T-cell (primary cell): ENCODE data around the gene AREL1. TPM values are rescaled to one million over a fixed set of nuclear protein-coding genes. Genes with fewer than 3 reads are reported as not detected.

Source experiments
- ATAC-seq, 4 experiments: fragments of 200-7000 bp in 3 of 4; fragments of 150-1000 bp in 1 of 4; cut with Tn5 transposase; replicated peaks in 1 of 4; 1 replicate in 3 of 4; 2 replicates in 1 of 4; pipeline ENCODE4 v1.10.0; 2021; ENCODE audit warnings: moderate library complexity in 3 of 4, mild to moderate bottlenecking in 2 of 4, moderate number of reproducible peaks in 1 of 4
- CTCF ChIA-PET, 2 donors: fragments of 300-600 bp; sonication (Branson Sonifier 250); formaldehyde crosslinking; loops; one replicate each; lab custom pipeline; 2022; ENCODE audit warnings: antibody characterized with exemption in 2 of 2; lab: Charles Lee
- POLR2A ChIA-PET, 2 donors: fragments of 300-600 bp; sonication (Branson Sonifier 250); formaldehyde crosslinking; loops; one replicate each; lab custom pipeline; 2022; ENCODE audit warnings: antibody characterized with exemption in 2 of 2; lab: Charles Lee
- DNase-seq, 35 experiments: peaks; one replicate each; pipeline versions ENCODE4 v3.0.0 to v3.0.0-alpha.2; 2013 to 2023
- H3K27ac ChIP-seq: one replicate; pipeline ENCODE4 v1.5.1; 2013; ENCODE audit warnings: low read length
- H3K27me3 ChIP-seq, 2 experiments: replicated peaks in 1 of 2; 1 replicate in 1 of 2; 2 replicates in 1 of 2; pipeline versions ENCODE4 v1.6.1 to v1.7.0; 2013; ENCODE audit warnings: low read length in 1 of 2, mixed read lengths in 1 of 2; ENCODE audit not compliant: control insufficient read depth in 2 of 2, insufficient read depth in 2 of 2; ENCODE audit errors: extremely low read depth in 1 of 2
- H3K36me3 ChIP-seq, 2 donors: 1 replicate in 1 of 2; 2 replicates in 1 of 2; pipeline versions ENCODE4 v1.6.1 to v1.7.0; 2013; ENCODE audit warnings: low read length in 1 of 2; ENCODE audit not compliant: control insufficient read depth in 2 of 2, insufficient read depth in 1 of 2; ENCODE audit errors: extremely low read depth in 1 of 2
- H3K4me1 ChIP-seq, 2 experiments: 1 replicate in 1 of 2; 2 replicates in 1 of 2; pipeline versions ENCODE4 v1.6.1 to v1.7.0; 2013; ENCODE audit warnings: low read length in 2 of 2, mixed read lengths in 1 of 2; ENCODE audit not compliant: insufficient read depth in 2 of 2, control insufficient read depth in 1 of 2; ENCODE audit errors: extremely low read depth in 1 of 2
- H3K4me3 ChIP-seq, 2 donors: 1 replicate in 1 of 2; 2 replicates in 1 of 2; pipeline versions ENCODE4 v1.5.1 to v1.7.0; 2013; ENCODE audit warnings: mild to moderate bottlenecking in 2 of 2, low read length in 1 of 2, moderate library complexity in 1 of 2; ENCODE audit not compliant: control insufficient read depth in 1 of 2; ENCODE audit errors: extremely low read depth in 1 of 2
- H3K9me3 ChIP-seq: 2 replicates; pipeline ENCODE4 v1.7.0; 2013
- H3K27ac Mint-ChIP-seq, 2 donors: one replicate each; pipeline ENCODE4 v1.8.0; 2020 to 2021; ENCODE audit warnings: mild to moderate bottlenecking in 2 of 2, mixed read lengths in 2 of 2
- H3K27me3 Mint-ChIP-seq, 2 donors: one replicate each; pipeline ENCODE4 v1.8.0; 2021 to 2022; ENCODE audit warnings: mixed read lengths in 2 of 2
- H3K36me3 Mint-ChIP-seq: one replicate; pipeline ENCODE4 v1.8.0; 2021; ENCODE audit warnings: mixed read lengths
- H3K4me1 Mint-ChIP-seq, 3 donors: one replicate each; pipeline ENCODE4 v1.8.0; 2020 to 2022; ENCODE audit warnings: mixed read lengths in 3 of 3, mild to moderate bottlenecking in 1 of 3
- H3K4me3 Mint-ChIP-seq, 3 donors: one replicate each; pipeline ENCODE4 v1.8.0; 2020 to 2022; ENCODE audit warnings: mild to moderate bottlenecking in 3 of 3, mixed read lengths in 3 of 3, moderate library complexity in 3 of 3
- H3K9me3 Mint-ChIP-seq, 3 donors: one replicate each; pipeline ENCODE4 v1.8.0; 2020 to 2022; ENCODE audit warnings: mixed read lengths in 3 of 3
- WGBS: methylation state at CpG from one replicate; pipeline ENCODE4 v1.1.5; 2013; ENCODE audit warnings: missing lambda C conversion rate; ENCODE audit not compliant: insufficient coverage; 5-methylcytosine and 5-hydroxymethylcytosine counted together
- total RNA-seq, 35 experiments: library from RNA in 6 of 35; stranded (reverse) in 6 of 35; fragments of 120-200 nt in 1 of 35; gene quantifications; one replicate each; pipeline versions ENCODE4 v1.2.1 to v1.2.4 and lab custom pipeline; 2013 to 2026

AREL1 gene
- total RNA-seq, 5 donors from 2014 or later (not counting 1 experiment from before 2014, with no cell fraction given), result 38.7 to 46.2 (median 42.3) TPM

DNA sequence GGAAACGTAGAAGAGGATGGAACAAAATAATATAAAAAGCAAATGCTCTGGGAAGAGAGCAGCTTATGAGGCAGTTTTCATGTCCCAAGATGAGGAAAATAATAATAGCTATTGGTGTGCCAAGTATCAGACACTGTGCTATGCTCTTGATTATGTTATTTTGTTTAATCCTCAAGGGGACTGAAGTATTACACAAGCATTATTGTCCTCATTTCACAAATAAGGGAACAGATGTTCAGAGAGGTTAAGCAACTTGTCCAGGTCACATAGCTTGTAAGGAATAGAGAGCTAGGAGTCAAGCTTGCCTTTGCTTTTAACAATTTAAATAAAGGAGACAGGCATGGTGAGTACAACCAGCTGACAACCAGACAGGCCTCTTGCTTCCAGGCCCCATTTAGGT lies 73.9 kb downstream of the AREL1 start:
- no peaks in the 10 kb centered on the region for H3K36me3 ChIP-seq
- 71% methylated on average over 1 of the region's 1 CpG for WGBS
- no peaks in the 10 kb centered on the region for H3K4me1 ChIP-seq
- POLR2A ChIA-PET, result interaction anchor here in 1 of 2 donors (0.5 to 0.6 kb wide), 2 partner anchors 223 to 1148 kb away, joined by 3 to 4 read pairs; no protein-coding TSS in a partner anchor
- H3K27me3 ChIP-seq, result peaks cover 0 to 5% of the 10 kb centered on the region in 2 experiments
- H3K4me1 Mint-ChIP-seq, result no peaks in the 10 kb centered on the region
- ATAC-seq (no peak), DNase-seq (no peak)
- H3K27ac Mint-ChIP-seq, result no peak overlapping the region
- no peak overlapping the region for H3K27ac ChIP-seq
- CTCF ChIA-PET, result interaction anchor here in 1 of 2 donors (0.9 kb wide), 1 partner anchor 30 kb away, joined by 4 read pairs; no protein-coding TSS in a partner anchor
- no peak overlapping the region for H3K4me3 Mint-ChIP-seq
- H3K9me3 ChIP-seq, result no peaks in the 10 kb centered on the region
- peaks cover 0 to 2% of the 10 kb centered on the region in 2 donors for H3K27me3 Mint-ChIP-seq
- H3K4me3 ChIP-seq, result no peak overlapping the region
- H3K36me3 Mint-ChIP-seq, result no peaks in the 10 kb centered on the region
- no peaks in the 10 kb centered on the region for H3K9me3 Mint-ChIP-seq

DNA sequence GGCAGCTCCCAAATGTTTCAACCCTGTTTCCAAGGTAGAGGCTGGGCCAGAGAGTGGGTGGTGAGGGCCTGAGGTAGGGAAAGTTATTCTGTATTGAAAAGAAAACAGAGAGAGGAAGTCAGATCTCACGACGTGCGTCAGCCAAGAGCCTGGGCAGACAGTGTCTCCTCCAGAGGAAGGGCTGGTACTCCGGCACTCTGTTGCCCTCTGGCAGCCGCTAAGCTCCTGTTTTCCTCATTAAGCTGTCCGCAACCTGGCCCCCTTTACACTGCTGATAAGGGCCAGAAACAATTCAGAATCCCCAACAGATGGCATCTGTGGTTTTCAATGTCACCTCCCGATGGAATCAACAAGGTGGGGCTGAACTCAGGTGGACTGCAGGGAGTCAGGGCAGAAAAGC lies 74.8 kb downstream of the AREL1 start:
- CTCF ChIA-PET, result no interaction called here
- no peak overlapping the region for H3K27ac Mint-ChIP-seq
- POLR2A ChIA-PET, result no interaction called here
- peaks cover 0 to 5% of the 10 kb centered on the region in 2 experiments for H3K27me3 ChIP-seq
- H3K9me3 ChIP-seq, result no peaks in the 10 kb centered on the region
- H3K27me3 Mint-ChIP-seq, result peaks cover 0 to 2% of the 10 kb centered on the region in 2 donors
- no peaks in the 10 kb centered on the region for H3K36me3 ChIP-seq
- no peaks in the 10 kb centered on the region for H3K4me1 Mint-ChIP-seq
- H3K36me3 Mint-ChIP-seq, result no peaks in the 10 kb centered on the region
- no peaks in the 10 kb centered on the region for H3K9me3 Mint-ChIP-seq
- no peaks in the 10 kb centered on the region for H3K4me1 ChIP-seq
- no peak overlapping the region for H3K4me3 ChIP-seq
- ATAC-seq (no peak), DNase-seq (peak in 1 of 35 experiments; percentile 23)
- H3K4me3 Mint-ChIP-seq, result no peak overlapping the region
- WGBS, result 66% methylated on average over 6 of the region's 7 CpGs
- H3K27ac ChIP-seq, result no peak overlapping the region

DNA sequence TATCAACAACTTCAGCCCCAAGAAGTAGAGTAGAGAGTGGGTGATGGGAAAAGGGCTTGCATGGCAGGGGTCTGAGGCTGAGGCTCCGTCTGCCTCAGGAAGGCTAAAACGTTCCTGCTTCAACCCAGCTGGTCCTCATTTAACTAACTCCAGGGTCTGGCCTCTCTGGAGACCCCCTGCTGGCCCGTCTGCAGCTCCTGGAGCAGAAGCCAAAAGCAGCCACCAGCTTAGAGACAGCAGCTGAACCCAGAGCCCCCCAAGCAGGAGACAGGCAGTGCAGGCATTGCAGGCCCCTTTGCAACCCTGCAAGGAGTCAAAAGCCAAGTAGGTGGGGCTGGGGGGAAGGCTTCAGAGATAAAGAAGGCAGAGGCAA lies 75.7 kb downstream of the AREL1 start:
- H3K27ac ChIP-seq, result no peak overlapping the region
- no peaks in the 10 kb centered on the region for H3K9me3 ChIP-seq
- Mint-ChIP-seq H3K9me3 (no peaks in the 10 kb centered on the region), H3K27me3 (peaks cover 0 to 2% of the 10 kb centered on the region in 2 donors), H3K36me3 (no peaks in the 10 kb centered on the region), H3K4me1 (no peaks in the 10 kb centered on the region), H3K4me3 (no peak overlapping the region), H3K27ac (no peak overlapping the region)
- peaks cover 0 to 5% of the 10 kb centered on the region in 2 experiments for H3K27me3 ChIP-seq
- H3K4me1 ChIP-seq, result no peaks in the 10 kb centered on the region
- ChIA-PET POLR2A (no interaction called here), CTCF (no interaction called here)
- no peak for ATAC-seq
- no peak for DNase-seq
- no peak overlapping the region for H3K4me3 ChIP-seq
- H3K36me3 ChIP-seq, result no peaks in the 10 kb centered on the region
- 80% methylated on average over 1 of the region's 3 CpGs for WGBS

DNA sequence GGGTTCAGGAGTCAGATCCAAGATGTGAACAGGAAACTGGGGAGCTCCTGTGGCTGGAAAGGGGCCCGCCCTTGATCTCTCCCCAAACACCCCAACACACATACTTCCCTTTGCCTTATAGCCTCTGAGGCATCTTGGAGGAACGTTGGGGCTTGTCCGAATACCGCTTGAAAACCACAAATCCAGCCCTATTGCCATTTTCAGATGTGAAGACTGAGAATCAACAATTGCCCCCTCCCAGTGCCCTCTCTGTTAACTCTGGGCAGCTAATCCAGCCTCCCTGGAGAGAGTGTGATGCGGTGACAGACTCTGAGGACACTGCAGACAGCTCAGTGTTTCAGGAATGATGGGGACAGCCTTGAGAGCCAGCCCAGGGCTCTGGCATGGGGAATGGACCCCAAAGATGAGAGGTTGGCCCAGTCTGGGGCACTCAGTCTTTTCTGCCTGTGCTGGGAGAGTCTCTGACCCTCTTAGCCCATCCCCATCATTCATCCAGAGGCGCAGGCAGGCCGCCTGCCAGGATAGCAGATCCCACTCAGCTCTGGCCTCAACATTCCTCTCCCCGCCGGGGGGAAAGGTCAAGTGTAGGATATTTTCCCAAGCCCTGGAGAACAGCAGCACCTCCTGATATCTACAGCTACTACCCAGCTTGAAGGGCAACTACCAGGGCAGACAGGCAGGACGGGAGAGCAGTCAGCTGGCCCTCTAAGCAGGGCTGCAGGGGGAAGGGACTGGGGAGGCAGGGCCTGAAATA lies 76.3 kb downstream of the AREL1 start:
- Histone ChIP-seq H3K27ac (no peak overlapping the region), H3K36me3 (no peaks in the 10 kb centered on the region), H3K9me3 (no peaks in the 10 kb centered on the region), H3K4me3 (no peak overlapping the region), H3K27me3 (peaks cover 0 to 5% of the 10 kb centered on the region in 2 experiments), H3K4me1 (no peaks in the 10 kb centered on the region)
- H3K27me3 Mint-ChIP-seq, result peaks cover 0 to 2% of the 10 kb centered on the region in 2 donors
- no peaks in the 10 kb centered on the region for H3K4me1 Mint-ChIP-seq
- ATAC-seq (no peak), DNase-seq (no peak)
- H3K9me3 Mint-ChIP-seq, result no peaks in the 10 kb centered on the region
- no peaks in the 10 kb centered on the region for H3K36me3 Mint-ChIP-seq
- WGBS, result 86% methylated on average over 5 of the region's 10 CpGs
- ChIA-PET POLR2A (no interaction called here), CTCF (interaction anchor here in 1 of 2 donors (0.5 to 0.6 kb wide), 2 partner anchors 195 to 806 kb away, joined by 3 to 4 read pairs; no protein-coding TSS in a partner anchor)
- H3K27ac Mint-ChIP-seq, result no peak overlapping the region
- H3K4me3 Mint-ChIP-seq, result no peak overlapping the region

DNA sequence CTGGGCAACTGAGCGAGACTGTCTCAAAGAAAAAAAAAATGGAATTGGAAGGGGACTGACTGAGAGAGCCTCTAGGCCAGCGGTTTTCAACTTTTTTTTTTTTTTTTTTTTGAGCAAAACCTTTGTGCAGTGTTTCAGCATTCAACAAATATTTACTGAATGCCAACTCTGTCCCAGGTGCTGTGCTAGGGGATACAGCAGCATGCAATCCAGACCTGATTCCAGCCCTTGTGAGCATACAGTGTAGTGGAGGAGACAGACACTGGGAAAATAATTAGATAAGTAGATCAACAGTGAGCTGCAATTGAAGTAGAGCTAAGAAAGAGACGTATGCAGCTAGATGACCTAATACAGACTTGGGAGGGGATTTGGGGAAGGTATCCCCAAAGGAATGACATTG lies 77.0 kb downstream of the AREL1 start:
- Histone ChIP-seq H3K9me3 (no peaks in the 10 kb centered on the region), H3K4me3 (no peak overlapping the region), H3K27me3 (peaks cover 0 to 2% of the 10 kb centered on the region in 2 experiments), H3K36me3 (no peaks in the 10 kb centered on the region), H3K27ac (no peak overlapping the region), H3K4me1 (no peaks in the 10 kb centered on the region)
- ATAC-seq, result no peak
- no peak overlapping the region for H3K4me3 Mint-ChIP-seq
- 96% methylated on average over 2 of the region's 3 CpGs for WGBS
- no peak overlapping the region for H3K27ac Mint-ChIP-seq
- no peaks in the 10 kb centered on the region for H3K9me3 Mint-ChIP-seq
- H3K27me3 Mint-ChIP-seq, result peaks cover 0 to 2% of the 10 kb centered on the region in 2 donors
- DNase-seq, result no peak
- H3K4me1 Mint-ChIP-seq, result no peaks in the 10 kb centered on the region
- no peaks in the 10 kb centered on the region for H3K36me3 Mint-ChIP-seq
- CTCF ChIA-PET, result no interaction called here
- POLR2A ChIA-PET, result no interaction called here

DNA sequence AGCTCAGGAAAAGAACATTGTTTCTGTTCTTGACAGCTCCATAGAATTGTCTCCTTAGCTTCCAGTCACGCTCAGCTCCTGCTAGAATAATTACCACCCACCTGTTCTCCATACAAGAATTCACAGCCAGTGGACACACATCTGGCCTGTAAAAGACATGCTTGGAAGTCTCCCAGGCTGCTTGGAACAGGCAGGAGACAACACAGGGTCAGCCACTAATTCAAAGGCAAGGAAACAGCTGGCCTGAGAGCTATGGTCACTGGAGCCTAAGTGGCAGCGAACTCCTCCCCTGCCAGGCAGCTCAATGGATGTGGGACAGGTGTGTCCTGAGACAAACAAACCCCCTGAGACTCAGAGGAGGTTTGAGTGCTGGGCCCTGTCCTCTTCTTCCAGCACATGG lies 77.9 kb downstream of the AREL1 start:
- H3K27ac Mint-ChIP-seq, result no peak overlapping the region
- ChIA-PET CTCF (interaction anchor here in 1 of 2 donors (0.5 to 0.7 kb wide), 2 partner anchors 12 to 675 kb away, joined by 3 read pairs; no protein-coding TSS in a partner anchor), POLR2A (no interaction called here)
- Histone ChIP-seq H3K27me3 (no peaks in the 10 kb centered on the region), H3K9me3 (no peaks in the 10 kb centered on the region), H3K27ac (no peak overlapping the region), H3K4me1 (no peaks in the 10 kb centered on the region), H3K36me3 (no peaks in the 10 kb centered on the region), H3K4me3 (no peak overlapping the region)
- DNase-seq, result no peak
- ATAC-seq, result no peak
- H3K4me1 Mint-ChIP-seq, result no peaks in the 10 kb centered on the region
- peaks cover 0 to 2% of the 10 kb centered on the region in 2 donors for H3K27me3 Mint-ChIP-seq
- H3K9me3 Mint-ChIP-seq, result no peaks in the 10 kb centered on the region
- H3K4me3 Mint-ChIP-seq, result no peak overlapping the region
- H3K36me3 Mint-ChIP-seq, result no peaks in the 10 kb centered on the region
- 89% methylated on average over 2 of the region's 2 CpGs for WGBS
